Stimulated activated CD4-positive, alpha-beta T cell treated with anti-CD3 and anti-CD28 coated beads, Interleukin-12 subunit alpha, Interleukin-12 subunit beta, amount 100 ng/mL, for 4 hours (primary cell): ENCODE data around the gene CCM2.

Source experiments
- DNase-seq: peaks from one replicate; pipeline ENCODE4 v3.0.0-alpha.2; 2020

The CCM2 gene

GRCh38 chr7:44969701-44970522 is 30.1 kb upstream of the CCM2 start:
- no peak for DNase-seq

- DNase-seq = no peak
These were observed 29.4 kb upstream of the CCM2 start for GRCh38 chr7:44970523-44971051.

GRCh38 chr7:44971188-44971901 is 28.7 kb upstream of the CCM2 start:
- no peak for DNase-seq

- no peak for DNase-seq
These were observed 28.0 kb upstream of the CCM2 start for GRCh38 chr7:44971902-44972441.

GRCh38 chr7:44972562-44972961 is 27.4 kb upstream of the CCM2 start:
- no peak for DNase-seq

GRCh38 chr7:44973610-44974401 is 26.2 kb upstream of the CCM2 start:
- peak; percentile 49 for DNase-seq

- DNase-seq = no peak
These were observed 25.5 kb upstream of the CCM2 start for GRCh38 chr7:44974549-44974948.

- DNase-seq = no peak
These were observed 24.5 kb upstream of the CCM2 start for GRCh38 chr7:44975331-44976039.

- no peak for DNase-seq
These were observed 23.8 kb upstream of the CCM2 start for GRCh38 chr7:44976040-44976745.

- DNase-seq = no peak
These were observed 23.2 kb upstream of the CCM2 start for GRCh38 chr7:44976746-44977196.

GRCh38 chr7:44977304-44977958 is 22.6 kb upstream of the CCM2 start:
- peak; percentile 63 for DNase-seq

GRCh38 chr7:44977959-44978335 is 22.1 kb upstream of the CCM2 start:
- DNase-seq = no peak

GRCh38 chr7:44978511-44979366 is 21.3 kb upstream of the CCM2 start, which contains the start of gene MYO1G:
Gene MYO1G, minus strand, starts transcription at chr7:44979015. Its CDS starts 54 bp downstream, at chr7:44978961.
- DNase-seq = peak; percentile 73

- DNase-seq = no peak
These were observed 20.3 kb upstream of the CCM2 start for GRCh38 chr7:44979481-44980392.

- DNase-seq = peak; percentile 62
These were observed 19.5 kb upstream of the CCM2 start for GRCh38 chr7:44980393-44981034.

- DNase-seq = peak; percentile 31
These were observed 18.8 kb upstream of the CCM2 start for GRCh38 chr7:44981035-44981706.

- DNase-seq = no peak
These were observed 17.5 kb upstream of the CCM2 start for GRCh38 chr7:44982535-44982923.

- DNase-seq = no peak
These were observed 17.0 kb upstream of the CCM2 start for GRCh38 chr7:44982970-44983369.
